Measurements from ENCODE around the gene SLC4A5. TPM values are rescaled to one million over a fixed set of nuclear protein-coding genes. Genes with fewer than 3 reads are reported as not detected.

Gene SLC4A5
- total and polyA plus RNA-seq, 2 of the 8 experiments (the other 6 are each of a cell fraction or from before 2014, with no cell fraction given) = 0.42 to 0.52 TPM

DNA sequence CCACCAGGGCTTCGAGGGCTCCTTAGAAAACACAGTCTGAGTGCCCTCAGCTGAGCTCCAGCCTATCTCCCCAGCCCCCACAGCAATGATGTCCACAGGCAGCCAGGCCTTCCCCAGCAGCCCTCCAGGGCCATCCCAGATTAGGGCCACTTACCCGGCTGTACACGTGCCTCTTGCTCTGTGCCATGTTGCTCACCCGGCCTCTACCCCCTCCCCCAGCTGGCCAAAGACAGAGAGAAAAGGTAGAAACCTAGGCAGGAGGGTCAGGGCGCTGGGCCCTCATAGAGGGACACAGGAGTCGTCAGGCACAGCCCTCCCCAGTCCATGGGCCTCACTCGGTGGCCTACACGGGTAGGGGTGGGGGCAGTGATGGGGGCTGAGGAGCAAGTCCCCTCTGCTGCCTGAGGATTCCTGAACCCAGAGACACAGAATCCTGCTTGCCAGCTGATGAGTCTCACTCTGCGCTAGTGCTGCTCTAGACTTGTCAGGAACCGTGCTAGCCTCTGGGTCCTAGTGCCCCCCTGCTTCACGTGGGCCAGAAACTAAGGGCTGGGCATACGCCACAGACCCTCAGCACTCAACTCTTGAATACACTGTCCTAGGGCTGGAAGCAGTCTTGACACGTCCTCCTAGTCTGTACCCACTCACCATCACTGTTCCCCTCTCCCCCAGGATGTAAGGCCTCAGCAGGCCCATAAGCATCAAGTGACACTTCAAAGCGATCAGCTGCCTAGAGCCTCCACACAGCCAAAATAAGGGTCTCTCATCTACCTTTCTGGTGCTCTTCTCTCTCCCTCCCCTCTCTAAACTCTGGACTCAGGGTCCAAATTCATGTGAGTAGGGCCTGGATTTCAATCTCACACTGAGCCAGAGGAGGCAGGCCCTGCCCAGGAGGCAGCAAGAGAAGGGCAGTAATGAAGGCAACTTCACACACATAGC lies 36.9 kb upstream of the SLC4A5 start, which contains the start of gene DCTN1 (continued):
- TF ChIP-seq BACH1 (IDR thresholded peaks at IDR 0.05; ENCODE audit: low read length) = no peak
- TF ChIP-seq SUZ12 (IDR thresholded peaks at IDR 0.05; ENCODE audit: low read length) = no peak
- TF ChIP-seq KDM5A (IDR thresholded peaks at IDR 0.05; ENCODE audit: low read length) = no peak
- TF ChIP-seq TAF7 (optimal IDR thresholded peaks at IDR 0.05; ENCODE audit: borderline replicate concordance, low read depth, low read length) = no peak
- TF ChIP-seq TBP (IDR thresholded peaks at IDR 0.05; ENCODE audit: low read depth, low read length) = no peak
- no peak for TF ChIP-seq CHD2 (IDR thresholded peaks at IDR 0.05; ENCODE audit: low read length)
- no peak for TF ChIP-seq RAD21 (IDR thresholded peaks at IDR 0.05 in 1 of 2, conservative IDR thresholded peaks at IDR 0.05 in 1 of 2; ENCODE audit: low read depth in 2 of 2, low read length in 2 of 2)
- no peak for TF ChIP-seq RNF2 (IDR thresholded peaks at IDR 0.05; ENCODE audit: borderline replicate concordance, low read depth, low read length, missing control alignments, poor library complexity, severe bottlenecking)
- TF ChIP-seq SP2 (IDR thresholded peaks at IDR 0.05; ENCODE audit: low read length) = no peak
- no peak for TF ChIP-seq EZH2 (IDR thresholded peaks at IDR 0.05; ENCODE audit: low read depth, low read length, severe bottlenecking)
- no peak for TF ChIP-seq SIX5 (IDR thresholded peaks at IDR 0.05; ENCODE audit: low read depth, low read length)
- TF ChIP-seq ZNF274 (IDR thresholded peaks at IDR 0.05; ENCODE audit: borderline replicate concordance, extremely low read depth, low read length) = no peak
- TF ChIP-seq ASH2L (IDR thresholded peaks at IDR 0.05; ENCODE audit: low read length) = peak; percentile 38
- no peak for TF ChIP-seq BCL11A (IDR thresholded peaks at IDR 0.05; ENCODE audit: low read depth in 2 of 2, low read length in 2 of 2)
- no peak for TF ChIP-seq RXRA (IDR thresholded peaks at IDR 0.05; ENCODE audit: insufficient read depth, low read depth, low read length)
- TF ChIP-seq PHF8 (conservative IDR thresholded peaks at IDR 0.05; ENCODE audit: low read depth, low read length) = no peak
- TF ChIP-seq, protein P1, sequence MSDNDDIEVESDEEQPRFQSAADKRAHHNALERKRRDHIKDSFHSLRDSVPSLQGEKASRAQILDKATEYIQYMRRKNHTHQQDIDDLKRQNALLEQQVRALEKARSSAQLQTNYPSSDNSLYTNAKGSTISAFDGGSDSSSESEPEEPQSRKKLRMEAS (IDR thresholded peaks at IDR 0.05) = peak; percentile 71
- TF ChIP-seq EP300 (IDR thresholded peaks at IDR 0.05; ENCODE audit: borderline replicate concordance in 1 of 2, low read depth in 2 of 2, low read length in 2 of 2) = no peak
- TF ChIP-seq, protein P2, sequence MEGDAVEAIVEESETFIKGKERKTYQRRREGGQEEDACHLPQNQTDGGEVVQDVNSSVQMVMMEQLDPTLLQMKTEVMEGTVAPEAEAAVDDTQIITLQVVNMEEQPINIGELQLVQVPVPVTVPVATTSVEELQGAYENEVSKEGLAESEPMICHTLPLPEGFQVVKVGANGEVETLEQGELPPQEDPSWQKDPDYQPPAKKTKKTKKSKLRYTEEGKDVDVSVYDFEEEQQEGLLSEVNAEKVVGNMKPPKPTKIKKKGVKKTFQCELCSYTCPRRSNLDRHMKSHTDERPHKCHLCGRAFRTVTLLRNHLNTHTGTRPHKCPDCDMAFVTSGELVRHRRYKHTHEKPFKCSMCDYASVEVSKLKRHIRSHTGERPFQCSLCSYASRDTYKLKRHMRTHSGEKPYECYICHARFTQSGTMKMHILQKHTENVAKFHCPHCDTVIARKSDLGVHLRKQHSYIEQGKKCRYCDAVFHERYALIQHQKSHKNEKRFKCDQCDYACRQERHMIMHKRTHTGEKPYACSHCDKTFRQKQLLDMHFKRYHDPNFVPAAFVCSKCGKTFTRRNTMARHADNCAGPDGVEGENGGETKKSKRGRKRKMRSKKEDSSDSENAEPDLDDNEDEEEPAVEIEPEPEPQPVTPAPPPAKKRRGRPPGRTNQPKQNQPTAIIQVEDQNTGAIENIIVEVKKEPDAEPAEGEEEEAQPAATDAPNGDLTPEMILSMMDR (IDR thresholded peaks at IDR 0.05; ENCODE audit: control extremely low read depth in 1 of 3, insufficient read depth in 1 of 3, low read depth in 1 of 3, low read length in 3 of 3) = no peak
- TF ChIP-seq POLR2A (IDR thresholded peaks at IDR 0.05; ENCODE audit: control extremely low read depth in 1 of 2, low read depth in 2 of 2, low read length in 2 of 2) = no peak
- TF ChIP-seq SRF (IDR thresholded peaks at IDR 0.05; ENCODE audit: low read depth, low read length) = no peak

Data from H1 (cell line).